IMR-90 (cell line): ENCODE data around the gene FOXP1. TPM values are rescaled to one million over a fixed set of nuclear protein-coding genes. Genes with fewer than 3 reads are reported as not detected.

ENCODE experiments used
- ATAC-seq: fragments of 200-7000 bp; cut with Tn5 transposase; 2 replicates; pipeline ENCODE4 v1.9.1; 2020; ENCODE audit warnings: low read depth, mild to moderate bottlenecking, moderate library complexity
- BruUV-seq: library from RNA; stranded (reverse); fragments of 400-500 nt; replicated peaks from 2 replicates; lab custom pipeline; 2021; lab: Mats Ljungman, UMichigan
- CTCF ChIA-PET: fragments of 300-600 bp; formaldehyde crosslinking; extraction: SDS; loops from one replicate; lab custom pipeline; 2021; ENCODE audit warnings: antibody characterized with exemption; lab: Yijun Ruan, JAX
- POLR2A ChIA-PET: fragments of 300-600 bp; sonication (Branson Sonifier 250); formaldehyde crosslinking; loops from one replicate; lab custom pipeline; 2022; ENCODE audit warnings: antibody characterized with exemption; ENCODE audit not compliant: unreplicated experiment; lab: Charles Lee
- DNase-seq: peaks from one replicate; pipeline ENCODE4 v3.0.0; 2013
- H2AFZ ChIP-seq: replicated peaks from 2 replicates; pipeline ENCODE3; 2013; ENCODE audit warnings: low read length, mild to moderate bottlenecking; ENCODE audit not compliant: poor library complexity
- H2AK5ac ChIP-seq: 2 replicates; pipeline ENCODE4 v1.6.1; 2013; ENCODE audit warnings: low read depth, low read length, inconsistent platforms
- H2AK9ac ChIP-seq: replicated peaks from 2 replicates; pipeline ENCODE3; 2013; ENCODE audit warnings: mild to moderate bottlenecking, low read depth, low read length, moderate library complexity; ENCODE audit not compliant: poor library complexity
- H2BK120ac ChIP-seq: 2 replicates; pipeline ENCODE4 v1.6.1; 2013; ENCODE audit warnings: low read depth, low read length, inconsistent platforms
- H2BK15ac ChIP-seq: 3 replicates; pipeline ENCODE4 v1.6.1; 2013; ENCODE audit warnings: low read depth, low read length, inconsistent platforms
- H2BK20ac ChIP-seq: 2 replicates; pipeline ENCODE4 v1.6.1; 2013; ENCODE audit warnings: low read depth, mild to moderate bottlenecking, inconsistent platforms, low read length, moderate library complexity
- H2BK5ac ChIP-seq: 2 replicates; pipeline ENCODE4 v1.6.1; 2013; ENCODE audit warnings: mild to moderate bottlenecking, low read depth, low read length, inconsistent platforms; ENCODE audit not compliant: poor library complexity, severe bottlenecking
- H3K14ac ChIP-seq: replicated peaks from 2 replicates; pipeline ENCODE4 v1.6.1; 2013; ENCODE audit warnings: low read depth, low read length, inconsistent platforms
- H3K18ac ChIP-seq: 2 replicates; pipeline ENCODE4 v1.6.1; 2013; ENCODE audit warnings: low read depth, low read length, control low read depth
- H3K23ac ChIP-seq: 2 replicates; pipeline ENCODE4 v1.6.1; 2013; ENCODE audit warnings: low read depth, low read length, inconsistent platforms
- H3K27ac ChIP-seq: 2 replicates; pipeline ENCODE4 v1.5.1; 2013; ENCODE audit warnings: mild to moderate bottlenecking, control low read depth, low read length; ENCODE audit not compliant: insufficient read depth
- H3K27me3 ChIP-seq: 2 replicates; pipeline ENCODE4 v1.6.1; 2013; ENCODE audit warnings: low read length; ENCODE audit not compliant: control insufficient read depth, insufficient read depth
- H3K36me3 ChIP-seq: 2 replicates; pipeline ENCODE4 v1.6.1; 2013; ENCODE audit warnings: low read length, mixed read lengths; ENCODE audit not compliant: control insufficient read depth, insufficient read depth
- H3K4ac ChIP-seq: 2 replicates; pipeline ENCODE4 v1.6.1; 2013; ENCODE audit warnings: low read depth, low read length, inconsistent platforms
- H3K4me1 ChIP-seq: 2 replicates; pipeline ENCODE4 v1.6.1; 2013; ENCODE audit warnings: low read length, mixed read lengths; ENCODE audit not compliant: control insufficient read depth, insufficient read depth
- H3K4me2 ChIP-seq: 2 replicates; pipeline ENCODE4 v1.6.1; 2013; ENCODE audit warnings: low read depth, mild to moderate bottlenecking, control low read depth, low read length, moderate library complexity
- H3K4me3 ChIP-seq: 2 replicates; pipeline ENCODE4 v1.5.1; 2013; ENCODE audit warnings: low read depth, mild to moderate bottlenecking, control low read depth, low read length, moderate library complexity; ENCODE audit not compliant: insufficient read depth
- H3K56ac ChIP-seq: 2 replicates; pipeline ENCODE4 v1.6.1; 2013; ENCODE audit warnings: low read length, inconsistent platforms; ENCODE audit not compliant: insufficient read depth; ENCODE audit errors: extremely low read depth
- H3K79me1 ChIP-seq, 2 experiments: 2 replicates each; pipeline ENCODE4 v1.6.1; 2013; ENCODE audit warnings: low read length in 2 of 2, inconsistent platforms in 1 of 2, low read depth in 1 of 2
- H3K9ac ChIP-seq: 2 replicates; pipeline ENCODE4 v1.6.1; 2013; ENCODE audit warnings: low read depth, low read length, control low read depth
- H3K9me1 ChIP-seq: 2 replicates; pipeline ENCODE4 v1.6.1; 2013; ENCODE audit warnings: low read length, inconsistent platforms; ENCODE audit not compliant: insufficient read depth
- H3K9me3 ChIP-seq: 2 replicates; pipeline ENCODE4 v1.6.1; 2013; ENCODE audit warnings: low read length; ENCODE audit not compliant: control insufficient read depth, insufficient read depth
- H4K20me1 ChIP-seq: 2 replicates; pipeline ENCODE4 v1.6.1; 2013; ENCODE audit warnings: low read length, inconsistent platforms; ENCODE audit not compliant: insufficient read depth
- H4K5ac ChIP-seq: 2 replicates; pipeline ENCODE4 v1.6.1; 2013; ENCODE audit warnings: mild to moderate bottlenecking, low read depth, low read length, control low read depth
- H4K8ac ChIP-seq, 2 experiments: 2 replicates each; pipeline ENCODE4 v1.6.1; 2013; ENCODE audit warnings: low read depth in 2 of 2, low read length in 2 of 2, control low read depth in 1 of 2, inconsistent platforms in 1 of 2
- H4K91ac ChIP-seq: 2 replicates; pipeline ENCODE4 v1.6.1; 2013; ENCODE audit warnings: low read depth, low read length, inconsistent platforms; ENCODE audit not compliant: insufficient read depth
- BHLHE40 ChIP-seq: fragments of 150-350 bp; IDR thresholded peaks from 2 replicates; pipeline ENCODE4 v1.6.1; 2016; ENCODE audit warnings: mild to moderate bottlenecking, low read depth, low read length
- CEBPB ChIP-seq: IDR thresholded peaks from 2 replicates; pipeline ENCODE4 v1.6.1; 2012; ENCODE audit warnings: low read depth, low read length, improper control_type of control experiment
- RFX5 ChIP-seq: IDR thresholded peaks from 2 replicates; pipeline ENCODE4 v1.8.0; 2012; ENCODE audit warnings: low read depth, mild to moderate bottlenecking, low read length, moderate library complexity
- WGBS, 2 experiments: methylation state at CpG; one replicate each; pipeline versions ENCODE4 v1.1.5 to v1.1.7; 2013; ENCODE audit warnings: missing lambda C conversion rate in 2 of 2; ENCODE audit not compliant: insufficient read length in 1 of 2; ENCODE audit errors: extremely low coverage in 2 of 2; 5-methylcytosine and 5-hydroxymethylcytosine counted together
- dilution Hi-C: fragments of 300-500 bp; cut with HindIII; formaldehyde crosslinking; loops from one replicate; pipeline ENCODE4 v1.14.3; 2018; ENCODE audit warnings: low sequenced_read_pairs; ENCODE audit not compliant: unreplicated experiment
- in situ Hi-C: fragments of 300-500 bp; cut with MboI; formaldehyde crosslinking; loops from 3 replicates; pipeline ENCODE4 v1.14.3; 2019; ENCODE audit warnings: low sequenced_read_pairs, inconsistent platforms, mixed read lengths
- intact Hi-C: fragments of 100-400 bp; cut with micrococcal nuclease; formaldehyde crosslinking; loops from 2 replicates; pipeline ENCODE4 v1.10.0; 2022
- polyA plus RNA-seq, 3 experiments: library from polyadenylated mRNA; depleted of rRNA; stranded (reverse); fragments of >200 nt; gene quantifications; 2 replicates each; pipeline ENCODE4 v1.2.3, GENCODE V29; 2012; ENCODE audit warnings: low replicate concordance in 1 of 3
- total RNA-seq: library from RNA; depleted of rRNA; stranded (reverse); fragments of >200 nt; gene quantifications from 2 replicates; pipeline ENCODE4 v1.2.3, GENCODE V29; 2012

The FOXP1 gene
- total and polyA plus RNA-seq, 2 of the 4 experiments (the other 2 are of a cell fraction) = 37.0 to 132 TPM

- peak overlapping the region in 1 of 2 experiments; percentile 2; a peak in 1 of 4 replicates for H4K8ac ChIP-seq
- WGBS, 2 experiments = no CpG with 5 or more reads among the region's 1 CpG
- H2BK5ac ChIP-seq = no peak overlapping the region
- H2AFZ ChIP-seq = no peak overlapping the region
- no peaks in the 10 kb centered on the region for H3K36me3 ChIP-seq
- intact Hi-C loops = no loop called here
- H3K9ac ChIP-seq = no peak overlapping the region
- peaks cover 23 to 27% of the 10 kb centered on the region in 2 experiments for H3K79me1 ChIP-seq
- no peak overlapping the region for H3K23ac ChIP-seq
- ChIA-PET CTCF (no interaction called here), POLR2A (no interaction called here)
- H3K56ac ChIP-seq = no peak overlapping the region
- no peak overlapping the region for H3K4ac ChIP-seq
- no peak overlapping the region for H4K91ac ChIP-seq
- H3K9me3 ChIP-seq = 0 out of 2 replicates have a peak, but pooled peaks cover 1% of the 10 kb centered on the region
- ATAC-seq (no peak), DNase-seq (no peak)
- no peak overlapping the region for H3K27ac ChIP-seq
- dilution Hi-C loops = no loop called here
- peak overlapping the region; percentile 17; the same call in 1 of the 2 replicates for H2AK5ac ChIP-seq
- no peak overlapping the region for H2BK120ac ChIP-seq
- H2AK9ac ChIP-seq = no peak overlapping the region
- H3K4me1 ChIP-seq = peaks cover 8% of the 10 kb centered on the region
- no peak overlapping the region for H4K5ac ChIP-seq
- H2BK15ac ChIP-seq = no peak overlapping the region
- no TSS peak for BruUV-seq
- no peak overlapping the region for H3K18ac ChIP-seq
- in situ Hi-C loops = no loop called here
- peaks cover 6% of the 10 kb centered on the region; the same call in 1 of the 2 replicates for H3K9me1 ChIP-seq
- H4K20me1 ChIP-seq = no peaks in the 10 kb centered on the region
- H3K4me3 ChIP-seq = no peak overlapping the region
- no peaks in the 10 kb centered on the region for H3K27me3 ChIP-seq
- H2BK20ac ChIP-seq = no peak overlapping the region
- no peak overlapping the region for H3K4me2 ChIP-seq
- TF ChIP-seq BHLHE40 (no peak), RFX5 (no peak), CEBPB (no peak)
- 0 out of 2 replicates have a peak overlapping the region, but pooled peaks have one; percentile 69 for H3K14ac ChIP-seq
Observed at GRCh38 chr3:71156062-71156665, 427.4 kb downstream of the FOXP1 start.
